Measurements from ENCODE around the gene OSTN. TPM values are rescaled to one million over a fixed set of nuclear protein-coding genes. Genes with fewer than 3 reads are reported as not detected.

Gene OSTN
- polyA plus RNA-seq (2011; rRNA removed) (not detected in 2 replicates), polyA minus RNA-seq (2011; rRNA and poly(A)+ RNA removed) (not detected in 2 replicates)

DNA sequence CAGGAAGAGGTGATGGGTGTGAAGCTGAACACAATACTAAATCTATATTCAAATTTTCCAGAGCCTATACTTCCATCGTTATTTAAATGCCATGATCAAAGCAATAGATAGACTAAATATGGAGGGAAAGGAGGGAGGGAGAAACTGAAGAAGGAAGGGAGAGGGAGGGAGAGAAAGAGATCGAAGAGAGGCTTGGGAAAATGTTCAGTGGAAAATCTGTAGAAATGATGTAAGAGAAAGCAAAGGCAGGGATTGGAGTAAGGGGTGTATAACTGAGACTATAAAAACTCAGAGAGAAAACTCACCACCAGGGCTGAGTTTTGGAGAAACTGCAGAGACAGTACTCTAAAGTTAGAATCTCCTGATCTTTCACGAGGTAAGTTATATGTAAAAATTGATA is at the start of gene OSTN:
Gene OSTN (plus strand): TSS at position 310 of the 400 bp plus-strand sequence. CDS start 13,292 bp downstream, outside the sequence.
- ChIA-PET CTCF (interaction anchor here (0.5 kb wide), 1 partner anchor 983 kb away, joined by 4 read pairs; no protein-coding TSS in a partner anchor), POLR2A (no interaction called here)
- H3K27me3 ChIP-seq (ENCODE audit: control insufficient read depth, insufficient read depth, low read length) = no peaks in the 10 kb centered on the region
- no peak for TF ChIP-seq CTCF (IDR thresholded peaks at IDR 0.05; ENCODE audit: low read depth, low read length)
- H3K9me3 ChIP-seq (ENCODE audit: control insufficient read depth, insufficient read depth, low read length) = no peaks in the 10 kb centered on the region
- no peak within 1 kb of the TSS for H3K4me3 ChIP-seq (ENCODE audit: low read depth, low read length)
- DNase-seq (ENCODE audit: low read depth, low spot score) = no peak
- H3K27ac ChIP-seq (ENCODE audit: low read depth, low read length) = no peak within 1 kb of the TSS

- POLR2A ChIA-PET = no interaction called here
Measured at GRCh38 chr3:191151653-191152052, 47.4 kb upstream of the OSTN start.

DNA sequence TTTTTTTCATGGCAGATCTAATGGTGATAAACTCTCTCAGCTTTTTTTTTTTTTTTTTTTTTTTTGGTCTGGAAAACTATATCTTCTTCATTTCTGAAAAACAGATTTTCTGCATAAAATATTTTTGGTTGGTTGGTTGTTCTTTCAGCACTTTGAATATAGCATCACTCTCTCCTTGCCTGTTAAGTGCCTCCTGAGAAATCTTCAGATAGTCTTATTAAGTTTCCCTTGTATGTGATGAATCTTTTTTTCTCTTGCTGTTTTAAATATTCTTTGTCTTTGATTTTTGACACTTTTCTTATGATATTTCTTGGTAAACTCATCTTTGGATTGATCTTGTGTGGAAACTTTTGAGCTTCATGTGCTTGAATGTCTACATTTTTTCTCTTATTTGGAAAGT is 44.2 kb upstream of the OSTN start:
- no peak overlapping the region for H3K4me3 ChIP-seq (ENCODE audit: low read depth, low read length)
- peaks cover 5% of the 10 kb centered on the region; the same call in 1 of the 2 replicates for H3K9me3 ChIP-seq (ENCODE audit: control insufficient read depth, insufficient read depth, low read length)
- DNase-seq (ENCODE audit: low read depth, low spot score) = no peak
- CTCF ChIA-PET = no interaction called here
- POLR2A ChIA-PET = no interaction called here
- H3K27me3 ChIP-seq (ENCODE audit: control insufficient read depth, insufficient read depth, low read length) = no peaks in the 10 kb centered on the region
- H3K27ac ChIP-seq (ENCODE audit: low read depth, low read length) = no peak overlapping the region
- TF ChIP-seq CTCF (IDR thresholded peaks at IDR 0.05; ENCODE audit: low read depth, low read length) = no peak

More at GRCh38 chr3:191151653-191152052, 47.4 kb upstream of the OSTN start:
- Histone ChIP-seq H3K4me3 (ENCODE audit: low read depth, low read length) (no peak overlapping the region), H3K27me3 (ENCODE audit: control insufficient read depth, insufficient read depth, low read length) (no peaks in the 10 kb centered on the region), H3K9me3 (ENCODE audit: control insufficient read depth, insufficient read depth, low read length) (peaks cover 5% of the 10 kb centered on the region; the same call in 1 of the 2 replicates), H3K27ac (ENCODE audit: low read depth, low read length) (no peak overlapping the region)
- DNase-seq (ENCODE audit: low read depth, low spot score) = no peak
- CTCF ChIA-PET = no interaction called here
- no peak for TF ChIP-seq CTCF (IDR thresholded peaks at IDR 0.05; ENCODE audit: low read depth, low read length)

DNA sequence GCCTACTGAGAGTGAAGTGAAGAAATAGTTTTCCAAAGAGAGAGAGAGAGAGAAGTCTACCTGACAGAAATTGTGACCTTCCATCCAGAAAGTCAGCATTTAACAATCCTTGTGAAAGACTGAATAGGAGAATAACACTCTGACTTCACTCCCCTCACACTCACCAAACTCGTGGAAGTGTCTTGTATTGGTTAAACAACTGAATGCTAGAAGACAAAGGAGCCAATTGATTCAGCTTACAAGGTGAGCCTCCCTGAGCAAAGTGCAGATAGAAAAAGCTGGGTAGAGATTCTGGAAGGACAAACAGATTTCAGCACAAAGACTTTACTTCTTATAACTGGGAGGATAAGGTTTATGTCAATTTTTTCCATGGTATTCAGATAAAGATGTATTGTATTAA is 40.8 kb upstream of the OSTN start:
- DNase-seq (ENCODE audit: low read depth, low spot score) = no peak
- Histone ChIP-seq H3K9me3 (ENCODE audit: control insufficient read depth, insufficient read depth, low read length) (peaks cover 5% of the 10 kb centered on the region; the same call in 1 of the 2 replicates), H3K27ac (ENCODE audit: low read depth, low read length) (no peak overlapping the region), H3K4me3 (ENCODE audit: low read depth, low read length) (no peak overlapping the region), H3K27me3 (ENCODE audit: control insufficient read depth, insufficient read depth, low read length) (no peaks in the 10 kb centered on the region)
- TF ChIP-seq CTCF (IDR thresholded peaks at IDR 0.05; ENCODE audit: low read depth, low read length) = no peak
- POLR2A ChIA-PET = no interaction called here
- CTCF ChIA-PET = no interaction called here

DNA sequence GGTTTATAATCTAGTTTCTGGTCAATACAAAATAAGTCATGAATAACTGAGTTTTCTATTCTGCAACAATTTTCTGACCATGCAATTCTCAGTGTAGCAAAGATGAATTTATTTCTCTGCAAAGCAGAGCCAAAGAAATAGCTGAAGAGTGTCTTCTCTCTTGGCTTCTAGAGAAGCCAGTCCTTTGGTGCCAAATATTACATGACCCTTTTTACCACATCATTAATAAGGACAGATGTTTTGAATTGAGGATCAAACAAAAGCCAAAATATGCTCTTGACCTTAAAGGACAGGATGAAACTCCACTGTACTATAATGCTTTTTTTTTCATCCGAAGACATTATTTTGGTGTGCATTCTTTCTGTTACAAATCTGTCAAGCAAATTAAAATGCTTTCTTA is 40.2 kb upstream of the OSTN start:
- Histone ChIP-seq H3K27me3 (ENCODE audit: control insufficient read depth, insufficient read depth, low read length) (no peaks in the 10 kb centered on the region), H3K27ac (ENCODE audit: low read depth, low read length) (no peak overlapping the region), H3K4me3 (ENCODE audit: low read depth, low read length) (no peak overlapping the region), H3K9me3 (ENCODE audit: control insufficient read depth, insufficient read depth, low read length) (peaks cover 5% of the 10 kb centered on the region; the same call in 1 of the 2 replicates)
- ChIA-PET POLR2A (no interaction called here), CTCF (no interaction called here)
- DNase-seq (ENCODE audit: low read depth, low spot score) = no peak
- TF ChIP-seq CTCF (IDR thresholded peaks at IDR 0.05; ENCODE audit: low read depth, low read length) = no peak

Measured in AG04450 (cell line).